GM12878 (cell line): Measurements from ENCODE around the gene CD27.

ENCODE experiments used
- BHLHE40 ChIP-seq, 2 experiments: fragments of 450-650 bp in 1 of 2; IDR thresholded peaks; 2 replicates each; pipeline ENCODE4 v1.6.1; 2011 to 2017; ENCODE audit warnings: low read depth in 2 of 2, borderline replicate concordance in 1 of 2, improper control_type of control experiment in 1 of 2, low read length in 1 of 2, mild to moderate bottlenecking in 1 of 2
- EZH2 ChIP-seq: IDR thresholded peaks from 2 replicates; pipeline ENCODE4 v1.6.1; 2012; ENCODE audit warnings: low read depth, mild to moderate bottlenecking, control low read depth, inconsistent platforms, low read length, borderline replicate concordance; ENCODE audit not compliant: control insufficient read depth
- MXI1 ChIP-seq: fragments of 150-350 bp; IDR thresholded peaks from 2 replicates; pipeline ENCODE4 v1.6.1; 2011; ENCODE audit warnings: low read depth, mild to moderate bottlenecking, inconsistent platforms, low read length, improper control_type of control experiment
- SMC3 ChIP-seq: IDR thresholded peaks from 2 replicates; pipeline ENCODE4 v1.6.1; 2011; ENCODE audit warnings: low read length, improper control_type of control experiment, borderline replicate concordance
- SREBF2 ChIP-seq: IDR thresholded peaks from 2 replicates; pipeline ENCODE4 v1.6.1; 2012; ENCODE audit warnings: mild to moderate bottlenecking, low read length
- ZNF274 ChIP-seq: IDR thresholded peaks from one replicate; pipeline ENCODE4 v1.8.0; 2011; ENCODE audit not compliant: insufficient read length, insufficient read depth
- TF ChIP-seq, protein P1 (sequence below), 3 experiments: IDR thresholded peaks in 2 of 3; conservative IDR thresholded peaks in 1 of 3; 2 replicates each; pipeline ENCODE4 v1.5.1; 2011; ENCODE audit warnings: low read depth in 3 of 3, low read length in 3 of 3, mild to moderate bottlenecking in 3 of 3, control low read depth in 2 of 3, moderate library complexity in 2 of 3, inconsistent platforms in 1 of 3, mixed read lengths in 1 of 3; ENCODE audit not compliant: control insufficient read depth in 2 of 3, insufficient read depth in 1 of 3; ENCODE audit errors: extremely low read depth in 1 of 3

DNA sequence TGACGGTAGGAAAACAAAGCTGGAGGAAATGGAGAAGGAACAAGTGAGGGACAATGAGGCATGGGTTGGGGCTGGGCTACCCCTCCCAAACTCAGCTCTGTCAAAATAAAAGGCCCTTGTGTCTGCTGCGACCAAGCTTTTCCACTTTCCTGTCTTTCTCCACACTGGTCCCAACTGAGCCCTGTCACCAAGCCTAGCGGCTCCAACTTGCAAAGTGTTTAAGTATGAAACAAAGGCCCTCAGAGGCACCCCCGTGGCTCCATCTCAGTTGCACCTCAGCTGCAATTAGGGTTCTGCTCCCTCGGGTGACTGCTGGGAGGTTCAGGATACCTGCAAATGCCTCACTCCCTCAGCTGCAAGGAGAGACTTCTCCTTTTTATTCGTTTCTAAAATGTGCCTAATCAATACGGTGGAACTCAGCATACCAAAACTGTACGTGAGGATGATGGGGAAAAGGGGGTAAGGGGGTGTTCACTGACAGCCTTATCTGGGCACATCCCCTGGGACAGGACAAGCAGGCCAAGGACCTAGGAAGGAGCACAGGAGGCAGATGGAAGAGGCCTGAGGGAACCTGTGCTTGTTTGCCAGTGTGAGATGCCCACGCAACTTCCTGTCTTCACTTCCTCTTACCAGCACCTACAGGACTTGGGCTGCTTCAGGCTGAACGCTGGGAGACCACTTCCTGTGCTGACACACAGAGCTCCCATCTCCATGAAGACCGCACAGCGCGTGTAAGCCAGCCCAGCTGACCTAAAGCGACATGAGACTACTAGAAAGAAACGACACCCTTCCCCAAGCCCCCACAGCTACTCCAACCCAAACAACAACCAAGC is 16.9 kb downstream of the CD27 start:
- no peak for TF ChIP-seq EZH2
- TF ChIP-seq, protein P1, sequence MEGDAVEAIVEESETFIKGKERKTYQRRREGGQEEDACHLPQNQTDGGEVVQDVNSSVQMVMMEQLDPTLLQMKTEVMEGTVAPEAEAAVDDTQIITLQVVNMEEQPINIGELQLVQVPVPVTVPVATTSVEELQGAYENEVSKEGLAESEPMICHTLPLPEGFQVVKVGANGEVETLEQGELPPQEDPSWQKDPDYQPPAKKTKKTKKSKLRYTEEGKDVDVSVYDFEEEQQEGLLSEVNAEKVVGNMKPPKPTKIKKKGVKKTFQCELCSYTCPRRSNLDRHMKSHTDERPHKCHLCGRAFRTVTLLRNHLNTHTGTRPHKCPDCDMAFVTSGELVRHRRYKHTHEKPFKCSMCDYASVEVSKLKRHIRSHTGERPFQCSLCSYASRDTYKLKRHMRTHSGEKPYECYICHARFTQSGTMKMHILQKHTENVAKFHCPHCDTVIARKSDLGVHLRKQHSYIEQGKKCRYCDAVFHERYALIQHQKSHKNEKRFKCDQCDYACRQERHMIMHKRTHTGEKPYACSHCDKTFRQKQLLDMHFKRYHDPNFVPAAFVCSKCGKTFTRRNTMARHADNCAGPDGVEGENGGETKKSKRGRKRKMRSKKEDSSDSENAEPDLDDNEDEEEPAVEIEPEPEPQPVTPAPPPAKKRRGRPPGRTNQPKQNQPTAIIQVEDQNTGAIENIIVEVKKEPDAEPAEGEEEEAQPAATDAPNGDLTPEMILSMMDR (IDR thresholded peaks at IDR 0.05 in 2 of 3, conservative IDR thresholded peaks at IDR 0.05 in 1 of 3; ENCODE audit: control insufficient read depth in 2 of 3, extremely low read depth in 1 of 3, insufficient read depth in 1 of 3, low read depth in 3 of 3, low read length in 3 of 3): no peak
- peak; percentile 67 to 76; a peak in 3 of 4 replicates for TF ChIP-seq BHLHE40 (IDR thresholded peaks at IDR 0.05; ENCODE audit: borderline replicate concordance in 1 of 2, low read depth in 2 of 2, low read length in 1 of 2)
- TF ChIP-seq MXI1: peak; percentile 74
- TF ChIP-seq SREBF2: no peak
- TF ChIP-seq ZNF274: no peak
- TF ChIP-seq SMC3: peak; percentile 8; the same call in 1 of the 2 replicates
